Measurements from ENCODE around the gene SIMC1.
"Not testable (repeated sequence)": the region's sequence is repeated elsewhere in the genome, so short reads cannot be mapped to it uniquely, and the experiment has no call there.

SIMC1 gene

GRCh38 chr5:176216393-176216916 is 21.8 kb upstream of the SIMC1 start:
- not testable (repeated sequence) for DNase-seq

DNA sequence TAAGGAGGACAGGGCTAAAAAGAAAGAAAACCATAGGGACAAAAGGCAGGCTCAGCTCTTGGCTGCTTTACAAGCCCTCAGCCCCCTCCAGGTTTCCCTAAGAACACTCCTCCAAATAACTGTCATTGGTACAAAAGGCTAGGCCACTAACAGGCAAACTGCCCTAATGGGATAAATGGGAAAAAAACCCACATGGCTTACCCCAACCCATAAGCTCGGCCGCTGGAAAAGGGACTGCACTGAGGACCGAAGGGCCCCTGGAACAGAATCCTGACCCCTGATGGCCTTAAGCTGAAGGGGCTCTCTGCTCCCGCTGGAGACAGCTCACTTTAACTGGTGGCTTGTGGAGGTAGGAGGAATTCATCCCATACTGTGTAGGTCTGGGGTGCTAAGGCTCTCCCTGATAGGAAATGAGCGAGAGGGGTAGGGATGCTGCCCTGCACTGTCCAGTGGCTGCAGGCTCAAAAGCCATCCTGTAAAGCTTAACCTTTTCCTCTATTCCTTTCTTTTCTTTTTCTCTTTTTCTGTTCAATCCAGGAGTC is 21.0 kb upstream of the SIMC1 start:
- not testable (repeated sequence) for DNase-seq

DNA sequence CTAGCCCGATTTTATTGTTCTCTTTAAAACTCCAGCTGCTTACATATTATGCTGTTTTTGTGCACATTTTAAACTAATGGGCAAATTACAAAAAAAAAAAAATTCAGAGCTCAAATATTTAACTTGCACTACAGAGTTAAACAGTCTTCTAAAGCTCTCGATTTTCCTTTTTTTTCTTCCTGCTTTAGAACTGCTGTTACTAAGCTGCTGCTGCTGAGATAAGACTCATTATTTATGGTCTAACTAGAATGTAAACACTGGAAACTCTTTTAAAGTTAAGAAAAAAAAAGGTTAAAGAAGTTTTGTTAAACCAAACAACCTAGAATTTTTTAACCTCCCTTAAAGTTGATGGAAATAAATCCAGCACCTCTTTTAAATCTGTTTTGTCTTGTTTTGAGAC is 20.5 kb upstream of the SIMC1 start:
- DNase-seq: not testable (repeated sequence)

DNA sequence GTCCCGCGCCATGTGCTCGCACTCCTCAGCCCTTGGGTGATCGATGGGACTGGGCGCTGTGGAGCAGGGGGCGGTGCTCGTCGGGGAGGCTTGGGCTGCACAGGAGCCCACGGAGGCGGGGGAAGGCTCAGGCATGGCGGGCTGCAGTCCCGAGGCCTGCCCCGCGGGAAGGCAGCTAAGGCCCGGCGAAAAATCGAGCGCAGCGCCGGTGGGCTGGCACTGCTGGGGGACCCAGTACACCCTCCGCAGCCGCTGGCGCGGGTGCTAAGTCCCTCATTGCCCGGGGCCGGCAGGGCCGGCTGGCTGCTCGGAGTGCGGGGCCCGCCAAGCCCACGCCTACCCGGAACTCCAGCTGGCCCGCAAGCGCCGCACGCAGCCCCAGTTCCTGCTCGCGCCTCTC is 16.2 kb upstream of the SIMC1 start:
- DNase-seq: not testable (repeated sequence)

- DNase-seq: not testable (repeated sequence)
Observed at GRCh38 chr5:176228358-176228757, 9.9 kb upstream of the SIMC1 start.

GRCh38 chr5:176233253-176233652 is 5.0 kb upstream of the SIMC1 start:
- DNase-seq: not testable (repeated sequence)

- peak; percentile 40 for DNase-seq
Observed at GRCh38 chr5:176235155-176235554, 3.1 kb upstream of the SIMC1 start.

GRCh38 chr5:176238645-176239283 is 540 bp downstream of the SIMC1 start:
- DNase-seq: not testable (repeated sequence)

GRCh38 chr5:176239304-176239703 is 1.1 kb downstream of the SIMC1 start:
- DNase-seq: not testable (repeated sequence)

DNA sequence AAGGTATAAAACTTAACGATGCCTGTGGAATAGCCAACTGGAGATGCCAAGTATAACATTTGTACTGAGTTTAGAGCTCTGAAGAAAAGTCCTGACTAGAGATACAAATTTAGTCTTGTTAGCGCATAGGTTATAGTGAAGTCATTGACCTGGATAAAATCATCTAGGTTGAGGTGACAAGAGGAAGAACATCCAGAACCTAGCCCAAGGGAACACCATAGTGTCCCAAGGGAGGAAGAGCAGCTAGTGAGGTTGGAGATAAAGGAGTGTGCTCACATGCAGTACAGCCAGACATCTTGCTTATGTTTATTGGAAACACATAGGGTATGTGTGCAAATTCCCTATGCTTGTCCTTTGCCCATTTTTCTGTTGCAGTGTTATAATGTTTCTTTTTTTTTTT is 6.1 kb downstream of the SIMC1 start:
- DNase-seq: not testable (repeated sequence)

GRCh38 chr5:176245074-176245473 is 6.8 kb downstream of the SIMC1 start:
- DNase-seq: not testable (repeated sequence)

GRCh38 chr5:176245489-176245888 is 7.3 kb downstream of the SIMC1 start:
- DNase-seq: not testable (repeated sequence)

DNA sequence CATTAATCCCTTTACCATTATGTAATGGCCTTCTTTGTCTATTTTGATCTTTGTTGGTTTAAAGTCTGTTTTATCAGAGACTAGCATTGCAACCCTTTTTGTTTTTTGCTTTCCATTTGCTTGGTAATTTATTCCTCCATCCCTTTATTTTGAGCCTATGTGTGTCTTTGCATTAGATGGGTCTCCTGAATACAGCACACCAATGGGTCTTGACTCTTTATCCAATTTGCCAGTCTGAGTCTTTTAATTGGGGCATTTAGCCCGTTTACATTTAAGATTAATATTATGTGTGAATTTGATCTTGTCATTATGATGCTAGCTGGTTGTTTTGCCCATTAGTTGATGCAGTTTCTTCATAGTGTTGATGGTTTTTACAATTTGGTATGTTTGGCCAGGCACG is 12.5 kb downstream of the SIMC1 start:
- not testable (repeated sequence) for DNase-seq

- DNase-seq: not testable (repeated sequence)
Observed at GRCh38 chr5:176252171-176252570, 13.9 kb downstream of the SIMC1 start.

DNA sequence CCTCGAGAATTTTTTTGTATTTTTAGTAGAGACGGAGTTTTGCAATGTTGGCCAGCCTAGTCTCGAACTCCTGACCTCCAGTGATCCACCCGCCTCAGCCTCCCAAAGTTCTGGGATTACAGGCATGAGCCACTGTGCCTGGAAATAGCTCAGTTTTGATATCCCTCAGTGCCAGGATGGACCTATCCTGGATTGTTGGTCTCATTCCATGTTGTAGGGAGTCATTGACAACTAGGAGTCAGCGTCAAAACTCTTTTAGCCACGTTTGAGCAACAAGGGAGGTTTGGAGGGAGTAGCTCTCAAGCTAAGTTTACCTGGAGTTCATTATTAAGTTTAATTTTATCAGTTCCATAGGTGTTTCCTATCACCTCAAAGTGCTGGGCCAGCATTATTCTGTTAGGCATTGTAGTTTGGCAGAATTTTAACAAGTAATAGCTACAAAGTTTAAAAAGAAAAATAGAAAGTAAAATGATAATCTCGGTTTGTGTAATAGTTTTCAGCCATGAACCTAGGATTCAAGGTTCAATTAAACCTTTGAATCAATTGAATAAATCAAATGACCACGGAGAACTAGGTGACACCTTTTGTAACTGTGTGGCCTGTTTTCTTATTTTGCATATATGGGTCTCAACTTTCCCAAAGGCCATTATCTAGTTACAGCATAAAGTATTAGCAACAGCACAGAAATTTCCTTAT is 15.3 kb downstream of the SIMC1 start:
- not testable (repeated sequence) for DNase-seq

- not testable (repeated sequence) for DNase-seq
Observed at GRCh38 chr5:176254066-176254393, 15.8 kb downstream of the SIMC1 start.

DNA sequence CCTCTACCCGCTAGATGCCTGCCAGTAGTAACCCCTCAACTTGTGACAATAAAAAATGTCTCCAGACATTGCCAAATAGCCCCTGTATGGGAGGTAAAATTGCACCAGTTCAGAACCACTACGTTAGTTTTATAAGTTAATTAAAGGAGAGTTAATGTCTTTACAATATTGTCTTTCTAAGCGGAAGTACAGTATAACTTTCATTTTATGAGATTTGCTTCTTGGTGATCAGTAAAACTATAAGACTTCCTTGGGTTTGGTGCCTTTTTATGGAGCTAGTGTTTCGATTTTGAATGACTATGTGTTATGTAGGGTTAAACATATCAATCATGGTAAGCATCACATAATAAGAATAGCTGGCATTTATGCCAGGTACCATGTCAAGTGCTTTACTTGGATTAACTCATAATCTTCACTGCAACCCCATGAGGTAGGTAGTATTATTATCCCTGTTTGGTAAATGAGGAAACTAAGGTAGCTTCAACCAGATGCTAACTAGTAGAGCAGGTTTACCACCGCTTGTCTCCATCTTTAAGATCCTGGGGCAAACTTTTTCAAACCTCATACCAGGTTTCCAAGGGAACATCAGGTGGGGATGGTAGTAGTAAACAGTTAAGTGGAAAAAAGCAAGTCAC is 19.8 kb downstream of the SIMC1 start:
- DNase-seq: not testable (repeated sequence)

GRCh38 chr5:176260682-176261081 is 22.5 kb downstream of the SIMC1 start:
- not testable (repeated sequence) for DNase-seq

DNA sequence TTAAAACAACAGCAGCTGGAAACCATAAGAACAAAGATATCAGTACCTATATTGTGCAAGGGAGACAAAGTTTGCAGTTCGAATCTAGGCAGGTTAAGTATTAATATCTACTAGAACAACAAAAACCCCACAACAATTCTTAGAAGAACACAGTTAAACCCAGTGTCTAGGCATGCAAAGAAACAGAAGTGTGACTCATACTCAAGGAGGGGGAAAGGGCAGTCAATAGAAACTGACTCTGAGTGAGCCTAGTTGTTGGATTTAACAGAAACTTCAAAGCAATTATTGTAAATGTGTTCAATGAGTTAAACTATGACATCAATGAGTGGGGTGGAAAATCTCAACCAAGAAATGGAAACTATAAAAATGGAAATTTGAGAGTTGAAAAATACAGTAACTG is 28.2 kb downstream of the SIMC1 start:
- DNase-seq: not testable (repeated sequence)

GRCh38 chr5:176289018-176289417 is 50.8 kb downstream of the SIMC1 start:
- DNase-seq: not testable (repeated sequence)

DNA sequence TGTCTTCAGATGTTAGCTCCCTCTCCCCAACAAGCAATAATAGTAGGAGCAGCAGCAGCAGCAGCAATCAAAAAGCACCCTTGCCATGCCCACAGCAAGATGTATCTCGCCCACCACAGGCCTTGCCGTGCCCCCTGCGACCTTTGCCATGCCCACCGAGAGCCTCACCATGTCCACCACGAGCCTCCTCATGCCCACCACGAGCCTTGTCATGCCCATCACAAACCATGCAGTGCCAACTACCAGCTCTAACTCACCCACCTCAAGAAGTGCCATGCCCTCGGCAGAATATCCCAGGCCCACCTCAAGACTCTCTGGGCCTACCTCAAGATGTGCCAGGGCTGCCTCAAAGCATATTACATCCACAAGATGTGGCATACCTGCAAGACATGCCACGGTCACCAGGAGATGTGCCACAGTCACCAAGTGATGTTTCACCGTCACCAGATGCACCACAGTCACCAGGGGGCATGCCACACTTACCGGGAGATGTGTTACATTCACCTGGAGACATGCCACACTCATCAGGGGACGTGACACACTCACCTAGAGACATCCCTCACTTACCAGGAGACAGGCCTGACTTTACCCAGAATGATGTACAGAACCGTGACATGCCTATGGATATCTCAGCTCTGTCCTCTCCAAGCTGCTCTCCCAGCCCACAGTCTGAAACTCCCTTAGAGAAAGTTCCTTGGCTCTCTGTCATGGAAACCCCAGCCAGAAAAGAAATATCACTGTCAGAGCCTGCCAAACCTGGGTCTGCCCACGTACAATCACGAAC is 52.0 kb downstream of the SIMC1 start:
- DNase-seq: not testable (repeated sequence)

DNA sequence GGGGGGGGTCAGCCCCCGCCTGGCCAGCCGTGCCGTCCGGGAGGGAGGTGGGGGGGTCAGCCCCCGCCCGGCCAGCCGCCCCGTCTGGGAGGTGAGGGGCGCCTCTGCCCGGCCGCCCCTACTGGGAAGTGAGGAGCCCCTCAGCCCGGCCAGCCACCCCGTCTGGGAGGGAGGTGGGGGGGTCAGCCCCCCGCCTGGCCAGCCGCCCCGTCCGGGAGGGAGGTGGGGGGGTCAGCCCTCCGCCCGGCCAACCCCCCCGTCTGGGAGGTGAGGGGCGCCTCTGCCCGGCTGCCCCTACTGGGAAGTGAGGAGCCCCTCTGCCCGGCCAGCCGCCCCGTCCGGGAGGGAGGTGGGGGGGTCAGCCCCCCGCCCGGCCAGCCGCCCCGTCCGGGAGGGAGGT is 67.1 kb downstream of the SIMC1 start:
- DNase-seq: not testable (repeated sequence)
